ENCODE data around the gene GPR108.

- TF ChIP-seq EZH2 (IDR thresholded peaks at IDR 0.05) (no peak), CTCF (IDR thresholded peaks at IDR 0.05) (peak; percentile 9)
These were observed 20.3 kb downstream of the GPR108 start for GRCh38 chr19:6717036-6717435.
